ENCODE data around the gene DEFB108B. TPM values are rescaled to one million over a fixed set of nuclear protein-coding genes. Genes with fewer than 3 reads are reported as not detected.
A peak's percentile ranks its signal among the peaks of the same experiment; 100 is the strongest.
"Not testable (repeated sequence)": the region's sequence is repeated elsewhere in the genome, so short reads cannot be mapped to it uniquely, and the experiment has no call there.

DEFB108B gene
- total RNA-seq, 1 donor from 2014 or later, result not detected

- H3K4me3 ChIP-seq; H3K36me3 ChIP-seq; H3K4me1 ChIP-seq; intact Hi-C loops (cut with DNase I); H3K27ac ChIP-seq; H3K27me3 ChIP-seq; H3K9me3 ChIP-seq: not testable (repeated sequence)
- peak in 1 of 2 donors; percentile 67 for DNase-seq (ENCODE audit: extremely low spot score in 2 of 2)
These were observed 37.0 kb upstream of the DEFB108B start for GRCh38 chr11:71796016-71796415.

- H3K27me3 ChIP-seq; H3K4me3 ChIP-seq; H3K27ac ChIP-seq; H3K36me3 ChIP-seq; H3K4me1 ChIP-seq; H3K9me3 ChIP-seq; intact Hi-C loops (cut with DNase I): not testable (repeated sequence)
- DNase-seq (ENCODE audit: extremely low spot score in 2 of 2), result peak in 1 of 2 donors; percentile 37
These were observed 36.2 kb upstream of the DEFB108B start for GRCh38 chr11:71796781-71797180.

DNA sequence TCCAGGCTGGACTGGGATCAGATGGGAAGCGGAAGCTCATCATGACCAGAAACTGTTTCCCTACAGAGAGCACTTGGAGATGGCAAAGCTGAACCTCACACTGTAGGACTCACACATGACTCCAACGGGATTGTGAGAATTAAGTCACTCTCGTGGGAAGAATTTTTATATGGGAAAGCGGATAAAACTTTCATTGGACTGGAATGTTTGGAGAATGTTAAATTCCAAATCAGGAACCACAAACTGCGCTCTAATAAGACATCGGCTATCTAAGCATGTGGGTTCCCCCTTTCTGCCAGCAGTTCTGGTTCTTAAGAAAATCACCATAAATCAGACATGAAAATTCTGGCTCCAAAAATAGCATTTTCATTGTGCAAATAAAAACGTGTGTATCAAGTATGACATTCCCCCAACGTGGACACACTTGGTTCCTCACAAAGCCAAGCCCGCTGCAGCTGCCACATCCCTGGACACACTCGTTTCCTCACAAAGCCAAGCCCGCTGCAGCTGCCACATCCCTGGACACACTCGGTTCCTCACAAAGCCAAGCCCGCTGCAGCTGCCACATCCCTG lies 33.4 kb upstream of the DEFB108B start:
- not testable (repeated sequence) for DNase-seq (ENCODE audit: extremely low spot score in 2 of 2); H3K36me3 ChIP-seq

DNA sequence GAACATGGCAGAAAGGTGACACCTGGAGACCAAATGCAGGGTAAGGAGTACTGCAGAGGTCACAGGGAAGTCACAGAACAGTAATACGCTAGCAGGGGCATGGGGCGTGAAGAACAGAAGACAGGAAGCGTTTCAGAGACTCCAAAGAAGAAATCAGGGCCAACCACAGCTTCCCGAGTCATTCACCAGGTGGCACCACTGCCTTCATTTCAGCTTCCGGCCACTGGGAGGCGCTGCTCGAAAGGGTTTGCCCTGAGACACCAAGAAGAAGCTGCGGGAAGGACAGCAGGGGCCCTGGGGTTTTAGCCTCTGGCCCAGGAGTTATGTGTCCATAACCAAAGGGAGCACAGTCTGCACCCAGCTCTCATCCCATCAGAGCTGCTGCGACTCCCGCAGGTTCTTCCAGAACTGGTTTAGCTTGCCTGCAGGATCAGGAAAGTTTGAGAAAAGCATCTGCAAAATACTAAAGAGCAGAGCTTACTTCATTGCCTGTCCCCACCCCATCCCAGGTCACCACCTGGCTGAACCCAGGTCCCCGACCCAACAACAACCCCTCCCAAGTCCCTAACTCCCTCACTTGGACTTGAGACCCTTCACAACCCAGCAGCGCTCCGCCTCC lies 32.6 kb upstream of the DEFB108B start:
- H3K27me3 ChIP-seq; intact Hi-C loops (cut with DNase I); H3K27ac ChIP-seq; H3K4me1 ChIP-seq; H3K36me3 ChIP-seq; H3K4me3 ChIP-seq; H3K9me3 ChIP-seq: not testable (repeated sequence)
- peak in 1 of 2 donors; percentile 70 for DNase-seq (ENCODE audit: extremely low spot score in 2 of 2)
- TF ChIP-seq, protein P1, sequence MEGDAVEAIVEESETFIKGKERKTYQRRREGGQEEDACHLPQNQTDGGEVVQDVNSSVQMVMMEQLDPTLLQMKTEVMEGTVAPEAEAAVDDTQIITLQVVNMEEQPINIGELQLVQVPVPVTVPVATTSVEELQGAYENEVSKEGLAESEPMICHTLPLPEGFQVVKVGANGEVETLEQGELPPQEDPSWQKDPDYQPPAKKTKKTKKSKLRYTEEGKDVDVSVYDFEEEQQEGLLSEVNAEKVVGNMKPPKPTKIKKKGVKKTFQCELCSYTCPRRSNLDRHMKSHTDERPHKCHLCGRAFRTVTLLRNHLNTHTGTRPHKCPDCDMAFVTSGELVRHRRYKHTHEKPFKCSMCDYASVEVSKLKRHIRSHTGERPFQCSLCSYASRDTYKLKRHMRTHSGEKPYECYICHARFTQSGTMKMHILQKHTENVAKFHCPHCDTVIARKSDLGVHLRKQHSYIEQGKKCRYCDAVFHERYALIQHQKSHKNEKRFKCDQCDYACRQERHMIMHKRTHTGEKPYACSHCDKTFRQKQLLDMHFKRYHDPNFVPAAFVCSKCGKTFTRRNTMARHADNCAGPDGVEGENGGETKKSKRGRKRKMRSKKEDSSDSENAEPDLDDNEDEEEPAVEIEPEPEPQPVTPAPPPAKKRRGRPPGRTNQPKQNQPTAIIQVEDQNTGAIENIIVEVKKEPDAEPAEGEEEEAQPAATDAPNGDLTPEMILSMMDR (IDR thresholded peaks at IDR 0.05), result peak in 2 of 3 experiments; percentile 49 to 50

More for the DNA sequence above, 33.4 kb upstream of the DEFB108B start:
- H3K9me3 ChIP-seq; intact Hi-C loops (cut with DNase I); H3K27ac ChIP-seq; H3K4me1 ChIP-seq; H3K4me3 ChIP-seq; H3K27me3 ChIP-seq: not testable (repeated sequence)

GRCh38 chr11:71801026-71801425 lies 32.0 kb upstream of the DEFB108B start:
- H3K9me3 ChIP-seq; intact Hi-C loops (cut with DNase I); H3K27ac ChIP-seq; H3K36me3 ChIP-seq; H3K4me1 ChIP-seq; DNase-seq (ENCODE audit: extremely low spot score in 2 of 2); H3K4me3 ChIP-seq; H3K27me3 ChIP-seq: not testable (repeated sequence)

DNA sequence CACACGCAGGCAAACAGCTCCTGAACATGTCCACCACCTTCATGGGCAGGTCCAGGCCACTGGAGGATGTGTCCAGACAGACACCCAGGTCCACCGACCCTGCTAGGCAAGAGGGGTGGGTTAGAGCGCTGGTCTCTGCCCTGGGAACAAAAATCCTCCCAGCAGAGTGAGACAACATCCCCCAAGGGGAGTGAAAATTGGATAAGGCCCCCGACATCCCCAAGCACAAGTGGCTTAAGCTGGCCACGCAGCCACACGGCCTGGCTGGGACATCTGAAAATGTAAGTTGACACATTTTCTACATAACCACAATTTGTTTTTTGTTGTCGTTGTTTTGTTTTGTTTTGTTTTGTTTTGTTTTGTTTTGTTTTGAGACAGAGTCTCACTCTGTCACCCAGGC lies 30.1 kb upstream of the DEFB108B start:
- H3K4me1 ChIP-seq; H3K27ac ChIP-seq; intact Hi-C loops (cut with DNase I); H3K4me3 ChIP-seq; H3K9me3 ChIP-seq; H3K27me3 ChIP-seq; H3K36me3 ChIP-seq: not testable (repeated sequence)
- DNase-seq (ENCODE audit: extremely low spot score in 2 of 2), result peak in 1 of 2 donors; percentile 46

GRCh38 chr11:71804158-71804947 lies 28.6 kb upstream of the DEFB108B start:
- H3K9me3 ChIP-seq; H3K27me3 ChIP-seq; H3K27ac ChIP-seq; intact Hi-C loops (cut with DNase I); H3K4me3 ChIP-seq; H3K36me3 ChIP-seq; DNase-seq (ENCODE audit: extremely low spot score in 2 of 2); H3K4me1 ChIP-seq: not testable (repeated sequence)

GRCh38 chr11:71812529-71812928 lies 20.5 kb upstream of the DEFB108B start:
- H3K9me3 ChIP-seq; intact Hi-C loops (cut with DNase I); H3K4me1 ChIP-seq; H3K36me3 ChIP-seq; H3K4me3 ChIP-seq; H3K27ac ChIP-seq; H3K27me3 ChIP-seq: not testable (repeated sequence)
- peak in 1 of 2 donors; percentile 28 for DNase-seq (ENCODE audit: extremely low spot score in 2 of 2)
